Hematopoietic multipotent progenitor cell treated with erythropoietin and hydrocortisone succinate and interleukin-3 and kit ligand, for 15 days (in vitro differentiated cells): ENCODE measurements around the gene PDSS2.
"Not testable (repeated sequence)": the region's sequence is repeated elsewhere in the genome, so short reads cannot be mapped to it uniquely, and the experiment has no call there.

Experiments used
- DNase-seq: peaks from one replicate; pipeline ENCODE4 v3.0.0-alpha.2; 2015; ENCODE audit warnings: low spot score

PDSS2 gene

DNA sequence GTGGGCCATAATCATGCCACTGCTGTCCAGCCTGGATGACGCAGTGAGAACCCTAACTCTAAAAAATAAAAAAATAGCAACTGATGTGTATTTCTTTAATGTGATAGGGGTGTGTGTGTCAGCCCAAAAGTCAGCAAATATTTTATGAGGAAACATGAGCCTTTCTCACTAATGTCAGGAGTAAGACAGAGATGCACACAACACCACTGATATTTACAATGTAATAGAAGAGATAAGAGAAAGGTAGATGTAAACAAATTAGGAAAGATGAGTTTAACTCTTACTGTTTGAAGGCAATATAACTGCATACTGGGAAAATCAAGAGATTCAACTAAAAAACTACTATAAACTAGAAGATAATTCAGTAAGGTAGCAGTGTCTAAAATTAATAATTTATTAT is 244.0 kb downstream of the PDSS2 start:
- no peak for DNase-seq

DNA sequence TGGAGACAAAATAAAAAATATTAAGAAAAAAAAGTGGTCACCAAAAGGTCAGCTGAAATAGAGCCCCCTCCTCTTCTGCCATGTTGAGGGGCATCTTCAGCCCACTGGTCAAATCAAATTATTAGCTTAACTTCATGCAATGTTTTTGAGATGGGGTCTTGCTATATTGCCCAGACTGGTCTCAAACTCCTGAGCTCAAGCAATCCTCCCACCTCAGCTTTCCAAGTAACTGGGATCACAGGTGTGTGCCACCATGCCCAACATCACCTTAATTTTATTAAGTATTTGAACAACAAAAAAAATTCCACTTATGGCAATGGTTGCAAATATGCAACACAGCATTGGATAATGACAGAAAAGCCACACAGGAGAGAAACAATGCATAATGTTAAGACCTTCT is 244.7 kb downstream of the PDSS2 start:
- DNase-seq, result no peak

DNA sequence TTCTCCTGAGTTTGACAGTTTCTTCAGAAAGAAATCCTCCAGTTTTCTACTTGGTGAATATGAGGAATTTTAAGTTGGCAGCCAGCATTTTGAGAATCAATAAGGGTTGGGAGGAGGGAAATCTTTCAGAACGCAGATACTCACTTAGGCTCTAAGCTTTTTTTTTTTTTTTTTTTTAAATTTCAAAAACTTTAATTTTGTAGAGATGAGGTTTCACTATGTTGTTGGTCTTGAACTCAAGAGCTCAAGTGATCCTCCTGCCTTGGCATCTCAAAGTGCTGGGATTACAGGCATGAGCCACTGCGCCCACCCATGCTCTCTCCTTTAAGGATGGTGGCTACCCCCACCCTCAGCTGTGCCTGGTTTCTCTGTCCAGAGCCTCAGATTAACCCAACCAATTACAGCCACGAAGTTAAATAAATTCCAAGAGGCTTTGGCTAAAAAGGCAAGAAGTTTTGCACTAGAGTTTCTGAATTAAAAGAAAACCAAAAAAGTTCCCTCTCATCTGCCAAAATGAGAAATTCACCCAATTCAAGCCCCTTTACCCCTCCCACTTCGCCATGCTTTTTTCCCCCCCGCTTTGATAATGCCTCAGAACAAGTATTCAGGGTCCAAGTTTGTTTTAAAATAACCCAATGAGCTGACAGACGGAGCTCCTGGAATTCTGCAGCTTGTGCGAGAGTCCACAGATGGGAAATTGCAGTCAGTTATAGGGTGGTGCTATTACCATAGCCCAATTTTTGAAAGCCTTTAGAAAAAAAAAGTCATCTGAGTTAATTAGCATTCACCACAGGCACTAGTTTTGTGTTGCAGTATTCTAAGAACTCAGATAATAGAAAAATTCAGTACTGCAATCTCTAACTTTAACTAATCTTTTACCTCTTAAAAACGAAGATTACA is 249.7 kb downstream of the PDSS2 start:
- DNase-seq, result no peak

DNA sequence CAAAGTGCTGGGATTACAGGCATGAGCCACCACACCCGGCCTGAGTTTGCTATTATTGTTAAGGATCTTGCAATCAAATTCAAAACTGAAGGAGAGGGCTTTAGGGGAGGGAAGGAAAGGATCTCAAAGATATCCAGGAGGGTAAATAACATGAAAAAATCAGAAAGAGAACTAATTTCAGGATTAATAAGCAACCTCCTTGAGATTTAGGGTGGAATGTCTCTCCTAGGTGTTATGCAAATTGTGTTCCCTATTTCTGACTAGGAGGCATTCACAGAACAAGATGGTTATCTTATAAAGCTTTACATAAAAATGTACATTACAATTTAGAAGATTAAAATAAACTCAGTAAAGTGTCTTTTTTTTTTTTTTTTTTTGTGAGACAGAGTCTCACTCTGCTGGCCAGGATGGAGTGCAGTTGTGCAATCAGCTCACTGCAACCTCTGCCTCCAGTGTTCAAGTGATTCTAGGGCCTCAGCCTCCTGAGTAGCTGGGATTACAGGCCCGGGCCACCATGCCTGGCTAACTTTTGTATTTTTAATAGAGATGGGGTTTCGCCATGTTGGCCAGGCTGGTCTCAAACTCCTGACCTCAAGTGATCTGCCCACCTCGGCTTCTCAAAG is 252.0 kb downstream of the PDSS2 start:
- DNase-seq, result no peak

- no peak for DNase-seq
These were observed 254.0 kb downstream of the PDSS2 start for GRCh38 chr6:107205058-107205998.

DNA sequence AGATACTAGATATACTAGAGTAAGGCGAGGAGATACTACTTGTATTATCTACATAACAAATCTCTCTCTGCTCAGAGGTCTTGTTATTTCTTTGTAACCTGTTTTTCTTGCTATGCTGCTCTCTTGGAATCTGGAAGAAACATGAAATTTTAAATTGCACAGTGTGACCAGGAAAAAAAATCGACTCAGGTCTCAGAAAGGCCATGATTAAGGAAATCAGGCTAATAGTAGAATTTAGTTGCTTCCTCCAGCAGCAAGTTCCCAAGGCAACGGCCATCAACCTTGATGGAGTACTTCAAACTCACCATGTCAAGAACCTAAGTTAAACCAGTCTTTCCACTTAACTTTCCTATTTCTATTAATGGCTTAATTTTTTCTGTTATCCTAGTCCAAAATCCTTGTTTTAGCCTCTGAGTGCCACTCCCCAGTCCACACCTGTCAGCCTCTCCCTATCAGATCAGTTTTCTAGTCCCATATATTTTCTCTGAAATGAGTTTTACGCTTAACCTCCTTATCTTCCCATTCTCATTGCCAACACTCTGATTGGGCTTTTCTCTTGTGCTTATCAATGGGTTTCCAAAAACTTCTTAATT is 256.4 kb downstream of the PDSS2 start:
- DNase-seq, result no peak

- DNase-seq, result no peak
These were observed 260.5 kb downstream of the PDSS2 start for GRCh38 chr6:107198631-107199416.

DNA sequence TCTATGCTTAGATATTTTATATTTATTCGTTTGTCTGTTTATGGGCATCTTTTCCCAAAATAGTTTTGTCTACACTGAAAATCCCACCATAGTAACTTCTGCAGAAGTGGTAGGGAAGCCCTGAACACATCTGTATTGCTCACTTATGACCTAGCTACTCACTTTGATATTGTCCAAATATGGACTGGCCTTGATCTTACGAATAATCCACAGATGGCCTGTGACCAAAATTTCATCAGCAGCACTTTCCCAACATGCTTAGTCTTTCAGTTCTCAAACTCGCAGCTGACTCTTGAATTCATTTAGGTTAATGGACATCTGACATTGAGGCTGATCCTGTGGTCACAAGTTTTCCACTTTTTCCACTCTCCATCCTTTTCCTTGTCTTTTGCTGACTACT is 263.2 kb downstream of the PDSS2 start:
- no peak for DNase-seq

DNA sequence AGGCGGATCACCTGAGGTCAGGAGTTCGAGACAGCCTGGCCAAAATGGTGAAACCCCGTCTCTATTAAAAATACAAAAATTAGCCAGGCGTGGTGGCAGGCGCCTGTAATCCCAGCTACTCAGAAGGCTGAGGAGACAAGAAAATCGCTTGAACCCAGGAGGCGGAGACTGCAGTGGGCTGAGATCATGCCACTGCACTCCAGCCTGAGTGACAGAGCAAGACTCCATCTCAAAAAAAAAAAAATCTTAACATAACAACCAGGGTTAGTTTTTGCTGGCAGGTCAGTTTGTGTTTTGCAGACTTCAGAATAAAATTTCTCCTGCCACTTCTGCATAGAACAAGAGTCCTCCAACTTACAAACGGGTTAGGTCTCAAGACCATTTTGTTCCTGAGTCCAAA is 264.6 kb downstream of the PDSS2 start:
- DNase-seq, result not testable (repeated sequence)

DNA sequence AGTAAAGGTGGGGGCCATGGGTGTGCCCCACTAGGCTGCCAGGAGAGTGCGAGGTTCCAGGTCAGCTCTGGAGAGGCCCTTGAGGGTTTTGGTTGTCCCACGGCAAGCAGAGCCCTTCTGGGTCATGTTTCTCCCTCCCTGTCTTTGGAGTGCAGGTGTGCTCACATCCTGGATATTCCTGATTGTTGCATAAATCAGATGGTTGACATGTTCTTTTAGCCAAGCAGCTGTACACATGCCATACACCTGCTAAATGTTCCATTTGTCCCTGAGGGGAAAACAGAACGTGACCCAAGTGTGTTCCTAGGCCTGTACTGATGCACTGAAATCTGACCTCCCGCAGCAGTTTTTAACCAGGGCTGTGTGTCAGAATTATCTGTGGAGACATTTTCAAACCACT is 266.5 kb downstream of the PDSS2 start:
- no peak for DNase-seq

GRCh38 chr6:107187630-107188029 is 271.7 kb downstream of the PDSS2 start:
- no peak for DNase-seq

GRCh38 chr6:107186047-107186446 is 273.3 kb downstream of the PDSS2 start:
- no peak for DNase-seq

GRCh38 chr6:107185391-107185970 is 273.9 kb downstream of the PDSS2 start:
- DNase-seq, result no peak

- DNase-seq, result no peak
These were observed 274.9 kb downstream of the PDSS2 start for GRCh38 chr6:107184435-107184834.

DNA sequence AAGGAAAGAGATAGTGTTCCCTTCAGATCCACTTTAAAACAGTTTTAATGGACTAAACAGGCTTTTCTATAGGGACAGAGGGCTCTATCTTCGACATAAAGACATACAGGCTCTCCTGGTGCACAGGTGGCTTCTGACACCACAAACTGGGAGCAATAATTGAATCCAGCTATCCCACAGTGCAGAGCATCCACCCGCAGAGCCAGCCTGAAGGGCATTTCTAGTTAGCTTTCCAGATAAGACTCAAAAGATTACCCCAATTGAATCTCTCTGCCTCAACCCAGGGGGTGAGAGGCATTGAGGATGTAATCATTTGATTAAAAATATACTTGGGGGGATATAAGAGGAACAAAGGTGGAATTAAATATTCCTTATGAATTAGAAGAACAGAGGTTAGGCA is 279.3 kb downstream of the PDSS2 start:
- no peak for DNase-seq

GRCh38 chr6:107179004-107179403 is 280.4 kb downstream of the PDSS2 start:
- DNase-seq, result no peak

DNA sequence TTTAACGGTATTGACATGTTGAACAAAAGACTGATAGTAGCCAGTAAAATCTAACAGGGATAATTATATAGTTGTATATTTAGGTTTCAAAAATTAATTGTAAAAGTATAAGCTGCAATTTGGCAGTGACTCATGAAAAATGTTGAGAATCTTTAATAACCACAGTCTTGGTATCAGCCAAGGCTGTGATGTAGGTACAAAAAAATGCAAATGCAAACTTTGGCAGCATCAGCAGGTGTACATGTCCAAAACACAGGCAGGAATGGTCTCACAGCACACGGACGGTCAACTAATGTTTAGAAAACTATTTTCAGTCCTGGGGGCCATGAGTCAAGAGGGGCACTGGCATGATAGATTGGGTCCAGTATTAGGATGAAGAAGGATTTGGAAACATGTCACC is 285.6 kb downstream of the PDSS2 start:
- DNase-seq, result no peak

DNA sequence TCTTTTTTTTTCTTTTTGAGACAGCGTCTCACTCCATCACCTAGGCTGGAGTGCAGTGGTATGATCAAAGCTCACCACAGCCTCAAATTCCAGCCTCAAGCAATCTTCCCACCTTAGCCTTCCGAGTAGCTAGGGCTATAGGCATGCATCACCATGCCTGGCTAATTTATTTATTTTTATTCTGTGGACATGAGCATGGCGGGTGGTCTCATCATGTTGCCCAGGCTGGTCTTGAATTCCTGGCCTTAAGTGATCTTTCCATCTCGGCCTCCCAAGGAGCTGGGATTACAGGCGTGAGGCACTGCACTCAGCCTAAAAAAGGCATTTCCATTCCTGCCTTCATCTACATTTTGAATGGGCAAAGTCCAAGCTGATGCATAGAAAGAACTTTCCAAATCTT is 287.9 kb downstream of the PDSS2 start:
- no peak for DNase-seq

DNA sequence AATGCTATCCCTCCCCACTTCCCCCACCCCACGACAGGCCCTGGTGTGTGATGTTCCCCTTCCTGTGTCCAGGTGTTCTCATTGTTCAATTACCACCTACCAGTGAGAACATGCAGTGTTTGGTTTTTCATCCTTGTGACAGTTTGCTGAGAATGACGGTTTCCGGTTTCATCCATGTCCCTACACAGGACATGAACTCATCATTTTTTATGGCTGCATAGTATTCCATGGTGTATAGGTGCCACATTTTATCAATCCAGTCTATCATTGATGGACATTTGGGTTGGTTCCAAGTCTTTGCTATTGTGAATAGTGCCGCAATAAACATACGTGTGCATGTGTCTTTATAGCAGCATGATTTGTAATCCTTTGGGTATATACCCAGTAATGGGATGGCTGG is 295.1 kb downstream of the PDSS2 start:
- not testable (repeated sequence) for DNase-seq

DNA sequence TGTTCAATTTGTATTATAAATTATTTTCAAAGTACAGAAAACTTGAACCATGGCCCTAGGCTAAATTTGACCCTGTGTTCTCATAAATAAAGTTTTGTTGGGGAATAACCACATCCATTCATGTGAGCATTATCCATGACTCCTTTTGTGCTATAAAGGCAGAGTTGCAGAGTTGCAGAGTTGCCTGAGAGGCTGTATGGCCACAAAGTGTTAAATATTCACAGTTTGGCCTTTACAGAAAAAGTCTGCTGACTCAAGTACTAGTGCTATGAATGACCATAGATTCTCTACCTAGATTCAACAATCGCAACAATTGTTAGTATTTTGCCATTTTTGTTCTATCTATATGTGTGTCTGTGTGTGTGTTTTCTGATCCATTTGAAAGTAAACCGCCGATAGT is 297.8 kb downstream of the PDSS2 start:
- no peak for DNase-seq

DNA sequence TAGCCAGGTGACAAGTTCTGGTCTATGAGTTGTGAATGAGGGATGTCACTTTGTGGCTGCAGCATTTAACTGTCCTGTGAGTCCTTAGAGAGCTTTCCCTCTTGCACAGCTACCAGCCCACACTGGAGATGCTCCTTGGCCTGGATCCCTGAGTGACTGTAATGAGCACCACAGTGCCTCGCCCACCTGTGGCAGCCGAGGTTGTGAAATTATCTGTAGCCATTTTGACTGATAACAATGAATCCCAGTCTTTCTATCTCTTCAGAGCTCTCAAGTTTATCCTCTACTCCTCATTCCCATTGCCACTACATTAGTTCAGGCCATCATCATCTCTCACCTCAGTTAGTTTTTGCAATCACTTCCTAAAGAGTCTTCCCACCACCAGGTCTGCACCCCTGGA is 302.7 kb downstream of the PDSS2 start:
- no peak for DNase-seq
